Hematopoietic multipotent progenitor cell treated with erythropoietin and hydrocortisone succinate and interleukin-3 and kit ligand, for 17 days (in vitro differentiated cells): ENCODE results near the gene NT5C3A.
"Not testable (repeated sequence)": the region's sequence is repeated elsewhere in the genome, so short reads cannot be mapped to it uniquely, and the experiment has no call there.

Experiments used
- DNase-seq: peaks from one replicate; pipeline ENCODE4 v3.0.0-alpha.2; 2015; ENCODE audit warnings: low spot score

NT5C3A gene

DNA sequence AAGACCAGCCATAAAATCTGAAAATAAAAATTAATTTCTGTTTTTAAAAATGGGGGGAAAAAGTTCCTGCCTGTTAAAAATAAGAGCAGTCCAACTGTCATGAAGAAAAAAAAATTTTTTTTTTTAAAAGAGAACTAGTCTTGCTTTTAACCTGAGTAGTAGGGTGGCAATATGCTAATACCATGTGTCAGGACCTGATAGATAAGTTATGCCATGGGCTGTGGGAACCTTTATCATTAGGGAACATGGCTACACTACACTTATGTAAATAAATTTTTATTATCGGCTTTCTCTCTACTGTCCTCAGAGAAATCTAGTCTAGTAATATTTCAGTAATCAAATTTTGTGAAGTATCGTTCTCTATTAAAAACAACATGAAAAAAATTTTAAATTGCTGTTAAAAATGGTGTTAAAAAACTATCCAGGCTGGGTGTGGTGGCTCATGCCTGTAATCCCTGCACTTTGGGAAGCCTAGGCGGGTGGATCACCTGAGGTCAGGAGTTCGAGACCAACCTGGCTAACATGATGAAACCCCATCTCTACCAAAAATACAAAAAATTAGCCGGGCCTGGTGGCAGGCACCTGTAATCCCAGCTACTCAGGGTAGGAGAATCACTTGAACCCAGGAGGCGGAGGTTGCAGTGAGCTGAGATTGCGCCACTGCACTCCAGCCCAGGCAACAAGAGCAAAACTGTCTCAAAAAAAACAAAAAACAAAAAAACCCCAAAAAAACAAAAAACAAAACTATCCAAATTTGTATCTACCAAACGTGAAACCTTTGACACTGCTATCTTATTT is 20.7 kb downstream of the NT5C3A start:
- DNase-seq = peak; percentile 85

DNA sequence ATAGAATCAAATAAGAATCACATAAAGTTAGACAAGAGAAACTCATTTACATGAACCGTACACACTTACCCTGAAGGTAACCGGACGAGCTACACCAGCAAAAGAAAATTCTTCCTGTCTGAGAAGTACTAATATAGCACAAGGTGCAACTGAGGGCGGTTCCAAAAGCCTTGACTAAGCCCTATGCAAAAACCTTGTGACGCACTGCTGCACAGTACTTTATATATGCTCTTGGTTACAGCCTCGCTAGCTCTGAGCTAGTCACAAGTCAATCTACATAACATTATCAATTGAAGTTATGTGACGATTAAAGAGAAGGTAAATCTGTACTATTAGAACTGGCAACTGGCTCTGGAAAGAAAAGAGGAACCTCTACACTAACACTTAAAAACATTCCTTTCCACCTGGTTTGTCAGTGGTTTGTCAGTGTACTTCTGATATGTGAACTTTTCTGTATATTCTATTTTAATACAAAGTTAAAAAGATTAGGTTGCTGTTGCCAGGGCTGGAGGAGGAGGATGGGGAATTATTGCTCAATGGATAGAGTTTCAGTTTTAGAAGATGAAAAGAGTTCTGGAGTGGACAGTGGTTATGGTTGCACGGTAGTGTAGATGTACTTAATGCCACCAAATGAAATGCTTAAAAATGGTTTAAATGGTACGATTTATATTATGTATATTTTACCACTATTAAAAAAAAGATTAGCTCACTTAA is 21.6 kb downstream of the NT5C3A start:
- DNase-seq = peak; percentile 91

DNA sequence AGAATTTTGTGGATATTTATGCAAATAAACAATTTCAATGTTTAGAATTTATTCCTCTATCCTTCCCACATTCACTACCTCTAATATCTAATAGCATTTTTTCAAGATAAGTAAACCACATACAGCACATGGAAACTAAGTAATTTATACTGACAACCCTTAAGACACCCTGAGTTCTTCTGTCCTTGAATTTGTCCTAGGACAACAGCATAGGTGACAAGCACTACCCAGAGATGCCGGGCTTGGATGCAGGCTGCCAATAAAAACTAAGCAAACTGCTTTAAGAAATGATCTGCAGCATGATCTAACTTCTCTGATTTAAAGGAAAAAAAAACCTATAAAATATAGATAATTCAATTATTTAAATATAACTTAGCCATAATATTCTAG is 22.7 kb downstream of the NT5C3A start:
- peak; percentile 59 for DNase-seq

DNA sequence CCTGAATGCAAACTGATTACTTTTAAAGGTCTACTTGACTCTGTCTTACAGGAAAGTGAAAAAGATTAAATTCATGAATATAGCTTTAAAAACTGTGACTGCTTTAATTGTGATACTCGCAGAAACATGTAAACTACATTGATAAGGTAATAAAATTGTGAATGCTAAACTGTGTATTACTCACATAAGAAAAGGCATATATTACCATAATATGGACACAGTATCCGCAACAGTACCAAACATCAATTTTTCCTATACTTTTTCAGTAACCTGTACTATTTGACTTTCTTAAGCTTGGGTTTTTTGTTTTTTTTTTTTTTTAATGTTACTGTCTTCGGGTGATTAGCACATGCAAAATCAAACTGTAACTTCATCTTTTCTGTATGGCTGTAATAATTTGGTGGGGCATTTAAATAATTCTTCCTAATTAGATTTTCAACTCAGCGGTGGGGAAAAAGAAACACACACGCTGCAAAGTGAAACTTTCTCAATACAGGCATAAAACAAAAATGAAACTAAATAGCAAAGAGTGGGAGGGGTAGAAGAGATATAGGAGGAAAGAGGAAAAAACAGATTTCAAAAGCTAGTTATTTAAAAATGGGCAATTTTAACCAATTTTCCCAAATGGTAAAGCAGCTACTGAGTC is 23.2 kb downstream of the NT5C3A start:
- no peak for DNase-seq

DNA sequence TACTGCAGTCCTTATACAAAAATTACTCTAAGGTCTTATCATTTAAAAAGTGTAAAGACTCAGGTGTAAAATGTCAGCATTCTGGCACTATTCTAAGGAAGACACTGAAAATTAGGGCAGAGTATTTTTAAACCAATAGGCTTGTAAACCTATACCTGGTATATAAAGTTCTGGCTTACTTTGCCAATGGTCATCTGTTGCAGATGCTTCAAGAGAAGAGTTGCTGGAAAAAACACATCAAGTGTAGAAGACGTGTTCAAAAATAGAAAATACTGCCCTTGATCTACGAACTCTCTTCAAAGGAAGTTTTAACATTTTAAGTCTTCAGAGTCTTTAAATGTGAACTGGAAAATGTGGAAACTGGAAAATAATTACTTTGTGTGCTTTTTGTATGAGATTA is 23.9 kb downstream of the NT5C3A start:
- no peak for DNase-seq

DNA sequence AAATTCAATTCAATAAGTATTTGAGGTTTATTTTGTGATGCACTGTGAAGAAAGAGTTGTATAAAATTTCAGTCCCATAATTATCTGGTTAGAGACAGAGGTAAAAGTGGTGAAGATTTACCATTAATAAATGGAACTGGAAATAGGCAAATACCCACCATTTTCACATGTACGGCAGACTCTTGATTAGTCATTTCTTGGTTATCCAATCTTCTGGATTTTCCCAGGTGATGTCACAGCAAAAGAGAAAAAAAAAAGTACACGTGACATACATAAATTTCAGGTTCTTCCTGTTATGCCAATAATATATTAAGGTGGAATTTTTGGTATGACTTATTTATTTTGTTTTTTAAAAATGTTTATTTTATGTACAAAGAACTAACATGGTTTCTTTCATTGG is 26.8 kb downstream of the NT5C3A start:
- DNase-seq = no peak

DNA sequence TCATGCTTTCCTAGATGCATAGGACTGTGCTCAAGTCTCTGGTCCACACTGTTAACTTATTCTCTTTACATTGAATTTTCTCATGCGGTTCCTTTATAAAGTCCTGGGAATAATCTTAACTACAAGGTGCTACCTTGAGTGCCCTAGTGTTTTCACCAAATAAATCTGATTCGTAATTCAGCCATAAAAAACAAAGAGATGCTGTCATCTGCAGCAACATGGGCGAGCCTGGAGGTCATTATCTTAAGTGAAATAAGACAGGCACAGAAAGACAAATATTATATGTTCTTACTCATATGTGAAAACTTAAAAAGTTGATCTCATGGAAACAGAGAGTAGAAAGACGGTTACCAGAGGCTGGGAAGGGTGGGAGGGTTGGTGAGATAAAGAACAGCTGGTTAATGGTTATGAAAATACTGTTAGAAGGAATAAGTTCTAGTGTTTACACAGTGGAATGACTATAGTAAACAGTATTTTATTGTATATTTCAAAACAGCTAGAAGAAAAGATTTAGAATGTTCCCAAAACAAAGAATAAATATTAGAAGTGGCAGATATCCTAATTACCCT is 38.3 kb downstream of the NT5C3A start:
- no peak for DNase-seq

DNA sequence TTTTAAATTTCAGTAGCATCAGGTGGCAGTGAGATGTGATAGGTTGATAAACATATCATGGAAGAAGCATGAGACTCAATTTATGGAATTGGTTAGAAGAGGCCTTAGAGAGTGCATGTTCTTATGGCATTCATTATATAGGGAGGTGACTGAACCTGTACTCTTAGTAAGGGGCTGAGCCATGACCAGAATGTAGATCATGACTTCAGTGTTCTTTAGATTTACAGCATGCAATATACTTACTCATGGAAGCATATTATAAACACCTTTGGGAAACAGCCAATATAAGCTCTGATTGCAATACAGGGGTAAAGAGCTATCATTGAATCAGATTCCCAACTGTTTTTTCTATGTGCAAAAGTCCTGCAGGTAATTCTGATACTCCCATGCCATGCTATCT is 50.2 kb downstream of the NT5C3A start:
- no peak for DNase-seq

DNA sequence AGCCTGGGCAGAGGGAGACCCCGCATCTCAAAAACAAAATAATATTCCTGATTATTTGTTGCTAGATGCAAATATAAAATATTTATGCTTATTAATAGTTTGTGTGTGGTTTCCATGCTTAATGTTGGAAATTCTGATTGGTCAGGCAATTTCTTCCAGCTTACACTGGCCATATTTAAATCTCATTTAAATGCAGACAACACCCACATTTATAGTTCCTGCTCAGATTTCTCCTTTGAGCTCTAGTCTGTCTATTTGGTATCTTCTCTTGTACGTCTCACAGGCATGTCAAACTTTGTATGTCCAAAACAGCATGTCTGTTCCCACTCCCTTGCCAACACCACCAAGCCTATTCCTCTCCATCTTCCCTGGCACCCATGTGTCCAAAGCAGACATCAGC is 52.8 kb downstream of the NT5C3A start:
- no peak for DNase-seq

DNA sequence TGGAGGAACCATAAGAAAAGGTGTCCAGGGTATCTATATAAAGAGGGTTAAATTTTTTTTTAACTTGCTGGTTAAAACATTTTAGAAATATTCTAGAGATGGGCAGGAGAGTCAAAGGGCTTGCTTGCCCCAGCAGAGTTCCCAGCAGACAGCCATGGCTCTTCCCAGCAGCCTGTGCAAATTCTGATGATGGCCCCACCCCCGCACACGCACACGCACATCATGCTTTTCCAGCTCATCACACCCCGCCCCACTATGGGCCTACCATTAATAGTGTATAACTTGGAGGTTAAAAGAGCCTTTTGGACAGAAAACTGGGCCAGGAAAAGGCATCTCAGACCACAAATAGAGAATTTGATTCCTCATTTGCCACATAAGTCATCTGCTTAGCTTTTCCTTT is 56.9 kb downstream of the NT5C3A start:
- DNase-seq = not testable (repeated sequence)

DNA sequence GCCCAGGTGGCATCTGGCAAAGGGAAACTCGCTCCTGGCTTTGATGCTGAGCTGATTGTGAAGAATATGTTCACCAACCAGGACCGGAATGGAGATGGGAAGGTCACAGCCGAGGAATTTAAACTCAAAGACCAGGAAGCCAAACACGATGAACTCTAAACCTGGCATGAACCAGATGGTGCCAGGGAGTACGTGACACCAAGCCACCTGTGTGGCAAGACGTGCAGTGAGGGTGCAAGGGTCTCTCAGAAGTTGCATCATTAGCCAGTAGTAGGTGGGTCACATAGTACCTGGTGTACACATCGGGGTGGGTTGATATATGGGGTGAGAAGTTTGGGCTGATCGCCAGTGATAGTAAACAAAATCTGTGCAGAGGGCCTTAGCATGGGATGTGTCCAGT is 57.4 kb downstream of the NT5C3A start:
- not testable (repeated sequence) for DNase-seq

DNA sequence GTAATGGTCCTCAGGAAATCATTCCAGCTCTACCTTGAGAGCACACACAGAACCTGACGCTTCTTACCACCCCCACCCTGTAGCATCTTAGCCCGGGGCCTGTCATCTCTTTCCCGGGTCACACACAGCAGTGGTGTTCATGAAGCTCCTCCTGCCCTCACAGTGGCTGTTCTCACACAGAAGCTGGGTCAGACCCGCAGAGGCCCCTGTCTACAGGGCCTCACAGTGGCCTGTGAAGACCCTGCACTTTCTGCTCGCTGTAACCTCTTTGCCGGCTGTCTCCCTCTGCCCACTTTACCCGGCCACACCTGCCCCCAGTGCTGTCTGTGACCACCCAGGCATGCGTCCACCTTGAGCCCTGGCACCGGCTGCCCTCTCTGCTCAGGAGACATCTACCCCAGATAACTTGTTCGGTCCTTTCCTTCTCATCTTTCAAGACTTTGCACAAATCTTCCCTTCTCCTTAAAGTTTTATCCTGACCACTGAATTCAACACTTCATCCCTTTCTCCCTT is 58.4 kb downstream of the NT5C3A start:
- DNase-seq = not testable (repeated sequence)

DNA sequence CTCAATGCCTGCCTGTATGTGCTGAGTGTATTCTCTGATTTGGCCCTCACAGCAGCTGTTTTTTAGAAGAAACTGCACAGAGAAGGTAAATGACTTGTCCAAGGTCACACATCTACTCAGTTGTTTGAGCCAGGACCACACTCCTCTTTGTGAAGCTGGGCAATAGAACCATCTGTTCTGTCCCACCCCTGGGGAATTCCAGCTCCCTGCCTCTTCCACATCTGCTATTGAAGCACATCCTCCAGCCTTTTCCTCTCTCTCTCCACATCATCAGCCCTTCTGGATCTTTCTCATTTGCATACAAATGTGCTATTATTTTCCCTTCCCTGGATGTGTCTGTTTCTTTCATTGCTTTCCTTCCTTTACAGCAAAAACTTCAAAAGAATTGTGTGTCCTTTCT is 59.5 kb downstream of the NT5C3A start:
- not testable (repeated sequence) for DNase-seq

DNA sequence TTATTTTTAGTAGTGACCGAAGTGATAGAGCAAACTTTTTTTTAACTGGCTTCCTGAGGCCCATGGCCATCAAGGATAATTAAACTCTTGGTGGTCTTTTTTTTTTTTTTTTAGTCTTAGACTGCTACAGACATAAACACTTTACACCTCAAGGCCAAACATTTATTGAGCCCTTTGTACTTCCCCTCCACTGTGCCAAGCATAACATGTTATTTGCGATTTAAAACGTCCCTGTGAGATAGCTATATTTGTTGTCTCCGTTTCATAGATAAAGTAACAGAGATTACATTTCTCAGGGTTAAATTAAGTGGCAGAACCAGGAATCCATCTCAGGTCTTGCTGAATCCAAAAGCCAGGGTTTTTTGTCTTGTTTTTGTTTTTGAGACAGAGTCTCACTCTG is 63.2 kb downstream of the NT5C3A start:
- DNase-seq = not testable (repeated sequence)

DNA sequence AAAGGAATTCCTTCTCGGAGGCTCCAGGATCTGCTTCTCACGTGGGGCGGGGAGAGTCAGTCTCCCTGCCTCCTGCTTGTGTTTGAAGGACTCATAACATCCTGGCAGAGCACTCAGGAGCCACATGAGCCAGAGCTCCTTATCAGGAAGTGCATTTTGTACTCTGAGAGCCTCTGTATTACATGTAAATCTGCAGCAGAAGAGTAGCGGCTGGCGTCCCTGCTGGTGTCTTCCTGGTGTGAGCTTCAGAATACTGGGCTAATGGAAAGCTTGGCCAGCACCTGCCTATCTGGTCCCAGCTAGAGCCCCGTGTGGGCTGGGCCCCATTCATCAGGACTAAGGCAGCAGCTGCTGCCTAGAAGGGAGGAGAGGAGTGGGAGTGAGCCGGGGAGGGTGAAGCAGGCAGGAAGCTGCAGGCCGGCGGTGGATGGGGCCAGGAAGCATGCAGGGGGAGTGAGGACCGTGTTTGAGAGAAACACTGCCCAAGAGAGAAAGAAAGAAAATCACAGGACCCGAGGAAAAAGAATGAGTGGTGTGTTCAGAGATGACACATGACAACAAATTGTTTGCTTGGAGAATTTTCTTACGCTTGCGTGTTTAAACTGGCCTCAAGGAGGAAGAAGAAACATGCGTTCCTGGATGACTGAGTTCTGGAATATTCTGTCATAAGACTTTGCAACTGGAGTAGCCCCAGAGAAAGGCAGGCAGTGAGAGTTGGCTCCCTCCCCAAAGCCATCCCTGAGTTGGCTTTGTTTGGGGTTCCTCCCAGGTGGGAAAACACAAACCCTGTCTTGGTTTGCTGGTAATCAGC is 64.0 kb downstream of the NT5C3A start:
- DNase-seq = not testable (repeated sequence)

DNA sequence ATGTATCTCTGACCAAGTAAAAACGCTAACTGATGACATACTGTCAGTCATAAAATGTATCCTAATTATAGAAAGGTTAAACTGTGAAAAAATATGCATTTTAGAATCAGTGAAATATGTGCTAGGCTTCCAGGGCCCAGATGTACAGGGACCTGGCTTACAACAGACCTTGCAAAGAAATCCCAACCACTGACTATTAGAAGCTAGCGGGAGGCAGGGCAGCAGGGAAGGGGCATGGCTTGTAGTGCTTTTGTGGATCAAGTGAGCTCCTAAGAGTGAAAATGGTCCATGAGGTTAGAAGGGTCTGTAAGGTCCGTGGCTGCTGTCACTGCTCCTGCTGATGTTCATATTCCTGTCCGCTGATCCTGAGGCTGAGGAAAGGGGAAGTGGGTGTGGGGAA is 64.6 kb downstream of the NT5C3A start:
- DNase-seq = not testable (repeated sequence)

DNA sequence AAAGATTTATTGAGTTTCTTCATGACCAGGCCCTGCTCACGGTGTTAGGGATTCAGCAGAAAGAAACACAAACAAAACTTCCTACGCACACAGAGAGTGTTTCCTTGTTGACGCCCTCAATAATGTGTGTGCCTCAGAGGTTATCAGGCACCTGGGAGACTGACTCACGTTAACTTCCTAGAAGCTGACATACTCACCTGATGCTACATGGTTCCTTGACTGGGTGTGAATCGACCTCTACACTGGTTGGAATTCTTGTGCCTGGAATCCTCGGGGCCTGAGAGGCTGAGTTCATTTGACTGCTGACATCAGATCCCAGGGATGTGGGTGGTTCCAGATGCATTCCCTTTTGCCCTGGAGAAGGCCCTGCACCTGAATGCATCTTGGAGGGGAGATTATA is 69.8 kb downstream of the NT5C3A start:
- not testable (repeated sequence) for DNase-seq

DNA sequence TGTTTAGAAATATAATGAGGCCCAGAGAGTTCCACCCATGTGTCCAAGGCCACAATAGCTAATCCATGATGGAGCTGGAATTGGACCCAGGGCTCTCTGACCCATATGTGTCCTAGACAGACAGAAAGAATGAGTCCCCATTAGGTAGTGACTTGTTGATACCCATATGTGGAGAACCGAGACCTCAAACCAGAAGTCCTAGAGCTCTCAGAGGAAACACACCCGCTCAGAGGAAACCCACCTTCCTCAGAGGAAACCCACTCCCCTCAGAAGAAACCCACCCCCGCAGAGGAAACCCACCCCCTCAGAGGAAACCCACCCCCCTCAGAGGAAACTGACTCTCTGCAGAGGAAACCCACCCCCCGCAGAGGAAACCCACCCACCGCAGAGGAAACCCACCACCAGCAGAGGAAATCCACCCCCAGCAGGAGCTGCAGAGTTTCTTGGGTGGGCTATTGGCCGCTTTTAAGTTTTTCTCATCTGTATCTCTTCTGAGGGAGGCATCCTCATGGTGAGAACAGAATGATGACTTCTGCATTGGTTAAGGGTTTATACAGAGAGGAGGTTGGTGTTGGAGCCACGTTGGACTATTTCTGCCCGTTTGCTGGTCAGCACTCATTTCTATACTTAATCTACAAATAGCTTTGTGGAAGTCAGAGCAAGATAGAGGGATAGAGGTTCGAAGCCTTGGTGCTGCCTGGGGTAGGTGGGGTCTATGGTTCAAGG is 70.4 kb downstream of the NT5C3A start:
- DNase-seq = not testable (repeated sequence)

DNA sequence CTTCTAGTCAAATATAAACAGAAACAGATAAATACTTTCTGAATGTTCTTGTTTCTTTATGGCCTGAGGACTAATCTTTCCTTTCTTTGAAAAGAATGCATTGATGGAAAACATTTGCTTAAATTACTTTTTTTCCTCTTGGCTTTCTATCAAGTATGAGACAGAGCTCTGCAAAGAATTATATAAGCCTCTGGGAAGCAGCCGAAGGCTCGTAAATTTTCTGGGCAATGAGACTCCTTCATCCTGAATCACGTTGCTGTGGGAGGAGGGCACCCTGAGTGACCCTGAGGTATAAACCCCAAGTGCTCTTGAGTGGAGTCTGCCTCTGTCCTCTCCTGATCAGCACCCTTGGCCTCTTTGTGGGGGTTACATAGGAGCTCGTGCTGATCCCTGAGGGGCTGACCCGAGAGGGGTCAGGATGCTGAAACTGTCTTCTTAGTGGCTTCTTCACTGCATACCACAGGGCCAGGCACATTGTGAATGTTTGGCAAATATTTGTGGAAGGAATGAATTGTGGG is 71.4 kb downstream of the NT5C3A start:
- DNase-seq = not testable (repeated sequence)

DNA sequence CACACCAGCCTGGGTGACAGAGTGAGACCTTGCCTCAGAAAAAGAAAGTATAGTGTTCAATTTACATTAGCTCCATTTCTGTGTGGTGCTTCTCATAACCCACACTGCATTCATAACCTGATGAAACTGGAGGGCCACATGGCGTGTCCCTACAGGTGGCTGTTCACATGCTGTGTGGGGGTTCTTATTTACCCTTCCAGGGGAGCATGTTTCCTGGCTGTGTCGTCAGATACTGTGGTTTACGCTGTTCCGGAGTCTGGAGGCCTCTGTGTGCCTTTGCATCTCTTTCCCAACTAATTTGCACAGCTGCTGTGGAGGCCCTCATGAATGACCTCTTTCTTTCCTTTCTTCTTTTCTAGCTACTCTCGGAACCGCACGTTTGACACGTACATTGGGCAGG is 74.4 kb downstream of the NT5C3A start:
- not testable (repeated sequence) for DNase-seq

DNA sequence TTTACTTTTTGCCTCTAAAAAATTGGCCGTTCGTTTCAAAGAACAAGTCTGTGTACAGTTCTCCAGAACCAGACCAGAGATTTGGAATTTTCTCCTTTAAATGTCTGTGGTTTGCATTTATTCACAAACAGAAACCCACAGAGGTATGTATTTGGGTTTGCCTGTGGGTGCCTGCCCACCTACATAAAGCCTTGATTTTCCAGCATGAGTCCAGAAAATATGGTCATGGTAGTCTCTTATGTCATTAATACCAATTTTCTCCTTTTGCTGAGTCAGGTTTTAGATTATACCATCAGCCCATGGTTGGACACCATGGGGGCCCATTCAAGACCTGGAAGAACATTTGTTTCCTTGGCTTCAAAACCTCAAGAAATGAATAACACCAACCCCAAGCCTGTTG is 82.7 kb downstream of the NT5C3A start:
- not testable (repeated sequence) for DNase-seq
